OCI-LY1 (cell line): ENCODE results near the gene INHA.

Experiments used
- EZH2 ChIP-seq: fragments of 200-600 bp; sonication (generic), shearing (Covaris generic); IDR thresholded peaks from 2 replicates; pipeline ENCODE4 v1.8.0; 2017; ENCODE audit warnings: borderline replicate concordance, mixed run types, mild to moderate bottlenecking, antibody characterized with exemption, low read length, moderate library complexity, mixed read lengths
- TF ChIP-seq, protein P1 (sequence below): fragments of 200-600 bp; sonication (generic), shearing (Covaris generic); IDR thresholded peaks from 2 replicates; pipeline ENCODE4 v1.5.1; 2017; ENCODE audit warnings: mild to moderate bottlenecking, antibody characterized with exemption, low read length, moderate library complexity, mixed read lengths

DNA sequence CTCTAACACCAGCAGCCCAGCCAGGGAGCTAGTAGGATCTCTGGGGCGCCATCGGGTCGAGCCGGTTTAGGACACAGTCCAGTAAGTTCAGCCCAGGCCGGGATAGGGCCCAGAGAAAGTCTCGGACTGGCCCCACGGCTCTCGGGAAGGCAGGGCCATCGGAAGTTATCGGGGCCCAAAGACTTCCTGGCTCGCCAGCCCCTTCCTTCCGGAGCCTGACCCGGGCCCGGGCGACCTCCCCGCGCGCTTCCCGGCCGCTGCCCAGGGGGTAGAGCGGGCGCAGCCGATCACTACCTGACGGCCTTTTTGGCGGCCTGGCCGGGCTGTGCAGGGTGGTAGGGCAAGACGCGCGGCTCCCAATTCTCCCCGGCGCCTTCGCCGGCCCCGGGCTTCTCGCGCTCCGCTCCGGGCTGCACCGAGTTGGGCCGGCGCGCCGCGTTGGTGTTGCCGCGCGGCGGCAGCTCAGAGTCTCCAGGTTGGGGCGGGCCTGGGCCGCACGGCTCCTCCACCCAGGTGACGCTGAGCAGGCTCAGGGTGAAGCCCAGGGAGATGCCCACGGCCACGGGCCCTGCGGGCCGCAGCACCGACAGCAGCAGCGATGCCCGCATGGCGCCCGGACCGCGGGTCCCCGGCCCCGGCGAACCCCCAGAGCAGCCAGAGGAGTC is 29.0 kb upstream of the INHA start:
- TF ChIP-seq, protein P1, sequence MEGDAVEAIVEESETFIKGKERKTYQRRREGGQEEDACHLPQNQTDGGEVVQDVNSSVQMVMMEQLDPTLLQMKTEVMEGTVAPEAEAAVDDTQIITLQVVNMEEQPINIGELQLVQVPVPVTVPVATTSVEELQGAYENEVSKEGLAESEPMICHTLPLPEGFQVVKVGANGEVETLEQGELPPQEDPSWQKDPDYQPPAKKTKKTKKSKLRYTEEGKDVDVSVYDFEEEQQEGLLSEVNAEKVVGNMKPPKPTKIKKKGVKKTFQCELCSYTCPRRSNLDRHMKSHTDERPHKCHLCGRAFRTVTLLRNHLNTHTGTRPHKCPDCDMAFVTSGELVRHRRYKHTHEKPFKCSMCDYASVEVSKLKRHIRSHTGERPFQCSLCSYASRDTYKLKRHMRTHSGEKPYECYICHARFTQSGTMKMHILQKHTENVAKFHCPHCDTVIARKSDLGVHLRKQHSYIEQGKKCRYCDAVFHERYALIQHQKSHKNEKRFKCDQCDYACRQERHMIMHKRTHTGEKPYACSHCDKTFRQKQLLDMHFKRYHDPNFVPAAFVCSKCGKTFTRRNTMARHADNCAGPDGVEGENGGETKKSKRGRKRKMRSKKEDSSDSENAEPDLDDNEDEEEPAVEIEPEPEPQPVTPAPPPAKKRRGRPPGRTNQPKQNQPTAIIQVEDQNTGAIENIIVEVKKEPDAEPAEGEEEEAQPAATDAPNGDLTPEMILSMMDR: no peak
- no peak for TF ChIP-seq EZH2
